MG63 (cell line): Measurements from ENCODE around the gene SLC25A15. TPM values are rescaled to one million over a fixed set of nuclear protein-coding genes. Genes with fewer than 3 reads are reported as not detected.
"Not testable (repeated sequence)": the region's sequence is repeated elsewhere in the genome, so short reads cannot be mapped to it uniquely, and the experiment has no call there.

Source experiments
- DNase-seq: peaks from one replicate; pipeline ENCODE4 v3.0.0-alpha.2; 2020
- H3K27me3 ChIP-seq: fragments of 250-450 bp; sonication (Bioruptor Pico); 2 replicates; pipeline ENCODE4 v1.5.1; 2020; ENCODE audit warnings: mild to moderate bottlenecking, moderate library complexity
- H3K36me3 ChIP-seq: fragments of 250-450 bp; sonication (Bioruptor Pico); 2 replicates; pipeline ENCODE4 v1.5.1; 2020; ENCODE audit warnings: mild to moderate bottlenecking, moderate library complexity
- H3K4me3 ChIP-seq: fragments of 250-450 bp; sonication (Bioruptor Pico); 2 replicates; pipeline ENCODE4 v1.5.1; 2020; ENCODE audit warnings: mild to moderate bottlenecking, moderate library complexity
- H3K9me3 ChIP-seq: fragments of 250-450 bp; sonication (Bioruptor Pico); 2 replicates; pipeline ENCODE4 v1.5.1; 2020; ENCODE audit warnings: mild to moderate bottlenecking, moderate library complexity
- total RNA-seq: library from RNA; depleted of rRNA; stranded (reverse); fragments of >200 nt; shearing (Covaris generic); gene quantifications from 2 replicates; pipeline ENCODE4 v1.2.3, GENCODE V29; 2014; ENCODE audit warnings: low replicate concordance

The SLC25A15 gene
- total RNA-seq, 1 experiment from 2014 or later = 38.1 TPM

DNA sequence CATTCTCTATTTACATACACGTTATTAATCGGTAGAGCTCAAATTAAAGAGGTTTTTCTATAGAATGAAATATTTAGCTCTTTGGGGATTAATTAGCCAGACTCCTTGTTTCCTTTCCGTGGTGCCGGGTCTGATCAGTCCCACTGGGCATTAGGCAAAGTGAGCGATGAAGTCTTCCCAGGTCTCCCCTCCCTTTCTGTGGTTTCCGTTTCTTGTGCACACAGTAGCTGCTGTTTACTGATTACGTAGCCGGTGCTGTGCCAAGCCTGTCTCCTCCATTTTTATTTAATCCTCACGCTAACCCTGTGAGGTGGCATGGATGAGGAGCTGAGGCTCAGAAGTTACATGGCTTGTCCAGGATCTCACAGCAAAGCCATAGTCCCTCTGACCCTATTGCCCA lies 9.0 kb downstream of the SLC25A15 start:
- Histone ChIP-seq H3K4me3 (no peak overlapping the region), H3K9me3 (no peaks in the 10 kb centered on the region), H3K27me3 (no peaks in the 10 kb centered on the region), H3K36me3 (peaks cover 37% of the 10 kb centered on the region)
- DNase-seq = no peak

DNA sequence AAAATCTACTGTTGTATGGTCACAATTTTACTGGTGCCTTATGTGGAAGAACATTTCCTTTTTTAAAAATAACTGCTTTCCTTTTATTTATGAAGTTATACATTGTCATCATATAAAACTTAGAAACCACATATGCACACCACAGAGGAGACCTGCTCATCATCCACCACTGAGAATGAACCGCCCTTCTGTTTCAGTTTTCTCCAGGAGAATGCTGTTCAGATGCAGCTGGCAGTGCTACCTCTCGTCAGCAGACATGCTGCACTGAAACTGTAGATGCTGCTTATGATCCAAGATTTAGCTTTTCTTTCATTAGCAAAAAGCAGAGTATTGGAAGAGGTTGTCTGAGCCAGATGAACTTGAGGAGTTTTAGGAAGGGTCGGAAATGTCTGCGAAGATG lies 10.1 kb downstream of the SLC25A15 start:
- no peaks in the 10 kb centered on the region for H3K9me3 ChIP-seq
- DNase-seq = no peak

DNA sequence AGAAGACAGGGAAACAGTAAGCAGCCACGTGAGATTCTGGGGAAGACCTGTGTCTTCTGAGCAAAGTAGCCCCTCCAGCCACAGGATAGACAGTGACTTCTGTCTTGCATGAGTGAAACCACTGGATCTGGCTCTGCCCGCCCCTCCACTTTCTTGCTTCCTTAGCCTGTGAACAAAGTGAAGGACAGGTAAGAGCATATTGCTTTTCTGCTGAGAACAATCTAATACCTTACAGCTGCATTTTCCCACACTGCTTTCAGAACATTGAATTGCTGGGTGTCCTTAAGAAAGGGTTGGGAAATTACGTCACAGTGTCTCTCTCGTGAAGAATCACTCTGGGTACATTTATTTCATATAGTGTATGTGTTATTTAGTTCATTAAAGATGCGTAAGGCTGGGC lies 11.1 kb downstream of the SLC25A15 start:
- H3K27me3 ChIP-seq = no peaks in the 10 kb centered on the region
- no peak overlapping the region for H3K4me3 ChIP-seq
- no peak for DNase-seq
- H3K36me3 ChIP-seq = peaks cover 44% of the 10 kb centered on the region
- H3K9me3 ChIP-seq = no peaks in the 10 kb centered on the region

More for the DNA sequence above, 10.1 kb downstream of the SLC25A15 start:
- H3K36me3 ChIP-seq = peaks cover 39% of the 10 kb centered on the region
- no peak overlapping the region for H3K4me3 ChIP-seq
- H3K27me3 ChIP-seq = no peaks in the 10 kb centered on the region

DNA sequence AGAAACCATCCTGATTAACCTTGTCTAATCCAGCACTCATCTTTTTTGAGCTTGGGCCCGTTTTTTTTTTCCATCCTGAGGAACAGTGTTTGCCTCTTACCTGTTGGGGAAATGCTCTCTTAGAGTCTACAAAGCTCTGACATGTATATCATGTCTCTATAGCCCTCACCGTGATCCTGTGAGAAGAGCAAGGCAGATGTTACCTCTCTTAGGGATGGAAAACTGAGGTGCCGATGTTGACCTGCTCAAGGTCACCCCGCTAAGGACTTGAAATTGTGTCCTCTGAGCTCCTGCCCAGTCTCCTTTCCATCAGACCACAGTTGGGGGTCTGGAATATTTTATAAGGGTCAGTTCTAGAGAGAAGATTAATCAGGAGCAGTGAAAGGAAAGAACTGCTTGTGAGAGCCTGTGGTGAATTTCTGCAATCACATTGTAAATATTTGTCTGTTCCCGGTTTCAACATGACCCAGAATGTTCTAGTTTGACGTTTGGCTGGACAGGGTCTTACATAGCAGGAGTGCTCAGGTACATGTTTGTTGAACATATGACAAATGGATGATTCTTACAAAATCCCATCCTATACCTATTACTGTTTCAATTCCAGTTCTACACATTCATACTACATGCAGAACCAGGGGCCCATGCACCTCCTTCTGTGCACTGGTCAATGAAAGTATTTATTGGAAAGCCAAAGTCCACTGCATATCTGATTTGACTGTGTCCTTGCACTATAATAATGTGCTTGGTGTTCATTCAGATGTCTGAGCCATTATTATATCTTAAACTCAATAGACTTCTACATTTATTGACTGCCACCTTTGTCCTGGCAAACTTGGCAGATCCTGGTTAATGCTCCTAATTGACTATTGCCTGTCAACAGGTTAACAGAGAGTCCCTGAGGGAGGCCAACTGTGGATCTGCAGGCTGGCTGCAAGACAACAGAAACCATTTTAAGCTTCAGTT lies 12.1 kb downstream of the SLC25A15 start:
- Histone ChIP-seq H3K27me3 (no peaks in the 10 kb centered on the region), H3K9me3 (no peaks in the 10 kb centered on the region), H3K36me3 (peaks cover 49% of the 10 kb centered on the region), H3K4me3 (no peak overlapping the region)
- no peak for DNase-seq

DNA sequence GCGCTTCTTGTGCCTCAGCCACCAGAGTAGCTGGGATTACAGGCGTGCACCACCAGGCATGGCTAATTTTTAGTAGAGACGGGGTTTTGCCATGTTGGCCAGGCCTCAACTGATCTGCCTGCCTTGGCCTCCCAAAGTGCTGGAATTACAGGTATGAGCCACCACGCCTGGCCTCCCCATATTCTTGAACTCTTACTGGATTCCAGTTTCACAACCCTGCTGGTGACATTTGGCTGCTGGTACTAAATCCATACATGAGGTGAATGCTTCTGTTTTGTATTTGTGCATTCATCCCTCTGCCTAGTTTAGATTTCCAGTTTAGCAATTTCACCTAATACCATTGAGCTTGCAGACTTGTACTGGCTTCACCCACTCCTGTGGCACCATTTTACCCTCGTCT lies 13.9 kb downstream of the SLC25A15 start:
- Histone ChIP-seq H3K9me3 (no peaks in the 10 kb centered on the region), H3K36me3 (peaks cover 53% of the 10 kb centered on the region), H3K4me3 (no peak overlapping the region), H3K27me3 (no peaks in the 10 kb centered on the region)
- DNase-seq = no peak

DNA sequence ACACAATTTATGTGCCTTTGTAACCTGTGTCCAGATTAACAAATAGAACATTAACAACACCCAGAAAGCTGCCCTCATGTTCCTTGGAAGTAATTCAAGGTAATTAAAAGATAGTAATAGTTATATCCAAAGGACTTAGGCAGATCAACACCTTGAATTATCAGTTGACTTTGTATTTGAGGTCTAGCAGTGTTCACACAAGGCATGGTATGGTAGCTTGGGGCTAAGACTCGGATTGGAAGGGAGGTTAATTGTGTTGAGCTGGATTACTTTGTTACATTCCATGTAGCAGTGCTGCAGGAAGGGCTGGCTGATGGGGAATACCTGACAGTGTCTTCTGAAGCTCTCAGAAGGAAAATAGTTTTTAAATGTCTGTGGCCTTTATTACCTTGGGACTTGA lies 16.8 kb downstream of the SLC25A15 start:
- Histone ChIP-seq H3K4me3 (no peak overlapping the region), H3K9me3 (no peaks in the 10 kb centered on the region), H3K27me3 (no peaks in the 10 kb centered on the region), H3K36me3 (peaks cover 52% of the 10 kb centered on the region)
- no peak for DNase-seq

DNA sequence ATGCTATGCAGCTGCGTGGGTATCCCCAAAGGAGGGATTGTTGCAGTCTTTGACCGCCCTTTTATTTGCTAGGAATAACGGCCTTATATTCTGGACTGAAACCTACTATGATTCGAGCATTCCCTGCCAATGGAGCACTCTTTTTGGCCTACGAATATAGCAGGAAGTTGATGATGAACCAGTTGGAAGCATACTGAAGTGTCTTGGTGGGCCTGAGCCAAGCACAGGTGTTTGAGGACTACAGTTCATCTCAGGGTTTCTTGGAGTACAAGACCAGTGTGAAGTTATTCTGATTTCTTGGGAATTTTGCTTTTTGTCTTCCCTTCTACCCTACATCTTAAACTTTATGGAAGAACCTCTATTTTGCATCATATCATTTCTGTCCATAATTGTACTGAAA lies 20.1 kb downstream of the SLC25A15 start:
- no peak overlapping the region for H3K4me3 ChIP-seq
- H3K9me3 ChIP-seq = peaks cover 4% of the 10 kb centered on the region; the same call in 1 of the 2 replicates
- peaks cover 46% of the 10 kb centered on the region for H3K36me3 ChIP-seq
- no peak for DNase-seq
- no peaks in the 10 kb centered on the region for H3K27me3 ChIP-seq

DNA sequence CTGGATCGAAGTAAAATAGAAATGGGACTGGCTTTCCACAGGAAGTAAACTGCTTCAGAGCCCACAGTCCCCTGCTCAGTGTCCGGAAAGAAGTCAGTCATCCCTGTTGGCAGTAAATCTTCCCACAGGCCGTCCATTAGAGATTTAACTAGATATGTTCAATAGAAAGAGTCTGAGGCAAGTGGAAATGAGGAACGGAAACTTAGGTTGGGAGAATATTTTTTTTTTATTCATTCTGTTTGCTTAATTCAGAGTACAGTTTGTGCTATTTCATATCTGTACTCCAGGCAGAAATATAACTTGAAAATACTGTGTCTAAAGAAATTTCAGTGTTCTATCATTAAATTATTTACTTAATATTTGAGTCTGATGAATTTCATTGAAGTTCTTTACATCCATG lies 22.7 kb downstream of the SLC25A15 start:
- Histone ChIP-seq H3K4me3 (no peak overlapping the region), H3K27me3 (no peaks in the 10 kb centered on the region), H3K36me3 (peaks cover 27% of the 10 kb centered on the region), H3K9me3 (peaks cover 11% of the 10 kb centered on the region; the same call in 1 of the 2 replicates)
- no peak for DNase-seq

DNA sequence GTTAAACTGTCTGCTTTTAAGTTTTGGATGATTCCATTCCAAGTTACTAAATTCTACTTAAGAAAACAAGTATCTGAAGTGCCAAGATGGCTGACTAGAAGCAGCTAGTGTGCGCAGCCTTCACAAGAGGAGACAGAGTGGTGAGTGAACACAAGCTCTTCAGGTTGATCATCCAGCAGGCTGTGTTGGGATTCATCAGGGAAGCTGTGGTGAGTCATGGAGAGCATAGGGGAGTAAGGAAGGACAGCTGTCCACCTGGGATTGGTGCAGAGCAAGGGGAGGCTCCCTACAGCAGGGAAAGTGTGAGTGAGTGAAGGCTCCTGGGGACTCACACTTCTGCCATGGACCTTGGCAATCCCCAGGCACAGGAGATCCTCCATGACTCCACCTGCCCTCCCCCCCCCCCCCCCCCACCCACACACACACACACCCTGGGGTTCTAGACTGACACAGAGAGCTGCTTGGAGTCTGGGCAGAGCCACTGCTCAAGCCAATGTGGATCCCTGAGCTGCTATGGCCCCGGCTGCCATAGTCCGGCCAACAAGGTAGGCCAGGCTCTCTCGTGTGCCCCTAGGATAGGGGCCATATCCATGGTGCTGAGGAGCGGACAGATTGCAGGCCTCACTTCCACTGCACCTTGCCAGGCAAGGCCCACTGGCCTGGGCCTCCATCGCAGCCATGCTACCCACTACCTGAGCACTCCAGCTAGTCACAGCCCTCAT lies 23.5 kb downstream of the SLC25A15 start:
- Histone ChIP-seq H3K4me3 (no peak overlapping the region), H3K9me3 (peaks cover 12% of the 10 kb centered on the region; the same call in 1 of the 2 replicates)
- DNase-seq = no peak

DNA sequence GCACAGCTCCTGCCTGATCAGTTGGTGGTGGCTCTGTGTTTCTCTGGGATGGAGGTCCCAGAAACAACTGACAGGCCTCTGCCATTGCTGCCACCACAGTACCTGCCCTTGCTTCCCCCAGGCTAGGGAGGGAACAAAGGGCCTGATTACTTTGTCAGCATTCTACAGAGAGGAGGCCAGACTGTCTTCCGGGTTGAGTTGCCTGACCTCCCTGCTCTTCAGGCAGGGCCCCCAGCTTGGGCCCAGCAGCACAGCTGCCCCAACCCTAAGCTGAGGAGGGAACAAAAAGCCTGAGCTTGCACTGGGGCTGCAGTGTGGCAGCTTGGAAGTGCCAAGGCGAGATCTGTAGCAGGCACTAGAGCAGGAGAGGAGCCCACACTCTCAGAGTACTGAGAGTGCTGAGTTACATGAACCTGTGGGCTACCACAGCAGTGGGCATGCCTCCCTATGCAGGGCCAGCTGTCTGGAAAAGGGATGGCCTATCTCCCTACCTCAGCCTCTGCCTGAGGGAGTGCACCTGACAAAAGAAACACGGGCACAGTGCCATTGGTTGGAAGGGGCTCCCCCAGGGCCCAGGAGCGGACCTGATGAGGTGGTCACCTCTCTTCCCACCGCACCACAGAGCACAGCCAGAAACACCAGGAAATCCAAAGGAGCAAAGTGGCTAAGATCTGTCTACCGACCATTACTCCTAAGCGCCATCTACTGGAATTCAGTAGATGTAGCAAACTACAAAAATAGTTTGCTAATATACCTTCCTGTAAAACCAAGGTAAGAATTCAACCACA lies 24.4 kb downstream of the SLC25A15 start:
- no peak for DNase-seq
- Histone ChIP-seq H3K27me3 (no peaks in the 10 kb centered on the region), H3K4me3 (no peak overlapping the region), H3K36me3 (peaks cover 24% of the 10 kb centered on the region), H3K9me3 (peaks cover 12% of the 10 kb centered on the region)

More for the DNA sequence above, 23.5 kb downstream of the SLC25A15 start:
- H3K36me3 ChIP-seq = peaks cover 24% of the 10 kb centered on the region
- H3K27me3 ChIP-seq = no peaks in the 10 kb centered on the region

DNA sequence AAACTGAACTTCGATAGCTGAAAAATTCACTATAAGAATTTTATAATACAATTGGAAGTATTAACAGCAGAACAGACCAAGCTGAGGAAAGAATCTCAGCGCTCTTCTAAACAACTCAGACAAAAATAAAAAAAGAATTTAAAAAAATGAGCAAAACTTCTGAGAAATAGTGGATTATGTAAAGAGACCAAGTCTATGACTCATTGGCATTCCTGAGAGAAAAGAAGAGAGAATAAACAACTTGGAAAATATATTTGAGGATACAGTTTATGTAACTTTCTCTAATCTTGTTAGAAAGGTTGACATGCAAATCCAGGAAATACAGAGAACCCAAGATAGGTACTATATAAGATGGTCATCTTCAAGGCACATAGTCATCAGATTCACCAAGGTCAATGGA lies 25.4 kb downstream of the SLC25A15 start:
- H3K27me3 ChIP-seq = no peaks in the 10 kb centered on the region
- DNase-seq = no peak
- no peak overlapping the region for H3K4me3 ChIP-seq
- H3K36me3 ChIP-seq = peaks cover 19% of the 10 kb centered on the region
- H3K9me3 ChIP-seq = peaks cover 12% of the 10 kb centered on the region

DNA sequence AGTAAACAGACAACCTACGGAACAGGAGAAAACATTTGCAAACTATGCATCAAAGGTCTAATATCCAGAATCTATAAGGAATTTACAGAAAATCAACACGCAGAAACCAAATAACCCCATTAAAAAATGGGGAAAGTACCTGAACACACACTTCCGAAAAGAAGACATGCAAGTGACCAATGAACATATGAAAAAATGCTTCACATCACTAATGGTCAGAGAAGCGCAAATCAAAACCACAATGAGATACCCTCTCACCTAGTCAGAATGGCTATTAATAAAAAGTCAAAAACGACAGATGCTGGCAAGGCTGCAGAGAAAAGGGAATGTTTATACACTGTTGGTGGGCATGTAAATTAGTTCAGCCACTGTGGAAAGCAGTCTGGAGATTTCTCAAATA lies 29.5 kb downstream of the SLC25A15 start:
- Histone ChIP-seq H3K9me3 (peaks cover 12% of the 10 kb centered on the region), H3K27me3 (no peaks in the 10 kb centered on the region), H3K36me3 (peaks cover 6% of the 10 kb centered on the region; the same call in 1 of the 2 replicates), H3K4me3 (no peak overlapping the region)
- DNase-seq = no peak

DNA sequence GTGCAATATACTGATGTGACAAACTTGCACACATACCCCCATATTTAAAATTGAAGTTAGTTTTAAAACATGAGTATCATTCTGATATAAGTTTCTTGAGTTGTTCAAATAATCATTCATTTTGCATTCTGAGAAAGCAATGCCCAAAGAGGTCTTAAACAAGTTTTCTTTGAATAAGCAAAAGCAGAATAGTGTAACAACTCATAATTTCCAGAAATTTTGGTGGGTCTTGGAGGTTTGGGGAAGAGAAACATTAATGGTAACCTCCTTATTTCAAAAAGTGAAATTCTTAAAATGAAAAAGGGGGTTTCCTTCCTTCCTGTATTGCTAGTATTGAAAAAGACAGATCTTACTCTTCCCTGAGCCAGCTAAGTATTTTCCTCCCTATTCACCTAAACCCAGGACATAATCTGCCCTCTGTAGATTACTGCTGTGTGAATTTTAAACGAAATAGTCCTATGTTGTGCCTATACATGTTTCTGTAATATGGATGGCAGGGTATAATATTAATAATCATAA lies 30.4 kb downstream of the SLC25A15 start:
- Histone ChIP-seq H3K36me3 (no peaks in the 10 kb centered on the region), H3K9me3 (peaks cover 4% of the 10 kb centered on the region), H3K4me3 (no peak overlapping the region), H3K27me3 (no peaks in the 10 kb centered on the region)
- no peak for DNase-seq

DNA sequence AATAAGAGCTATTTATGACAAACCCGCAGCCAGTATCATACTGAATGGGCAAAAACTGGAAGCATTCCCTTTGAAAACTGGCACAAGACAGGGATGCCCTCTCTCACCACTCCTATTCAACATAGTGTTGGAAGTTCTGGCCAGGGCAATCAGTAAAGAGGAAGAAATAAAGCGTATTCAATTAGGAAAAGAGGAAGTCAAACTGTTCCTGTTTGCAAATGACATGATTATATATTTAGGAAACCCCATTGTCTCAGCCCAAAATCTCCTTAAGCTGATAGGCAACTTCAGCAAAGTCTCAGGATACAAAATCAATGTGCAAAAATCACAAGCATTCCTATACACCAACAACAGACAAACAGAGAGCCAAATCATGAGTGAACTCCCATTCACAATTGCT lies 50.3 kb downstream of the SLC25A15 start:
- H3K27me3 ChIP-seq, DNase-seq, H3K36me3 ChIP-seq, H3K9me3 ChIP-seq, H3K4me3 ChIP-seq: not testable (repeated sequence)

DNA sequence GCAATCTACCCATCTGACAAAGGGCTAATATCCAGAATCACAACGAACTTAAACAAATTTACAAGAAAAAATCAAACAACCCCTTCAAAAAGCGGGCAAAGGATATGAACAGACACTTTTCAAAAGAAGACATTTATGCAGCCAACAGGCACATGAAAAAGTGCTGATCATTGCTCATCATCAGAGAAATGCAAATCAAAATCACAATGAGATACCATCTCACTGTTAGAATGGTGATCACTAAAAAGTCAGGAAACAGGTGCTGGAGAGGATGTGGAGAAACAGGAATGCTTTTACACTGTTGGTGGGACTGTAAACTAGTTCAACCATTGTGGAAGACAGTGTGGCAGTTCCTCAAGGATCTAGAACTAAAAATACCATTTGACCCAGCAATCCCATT lies 51.5 kb downstream of the SLC25A15 start:
- not testable (repeated sequence) for H3K27me3 ChIP-seq, H3K36me3 ChIP-seq, DNase-seq, H3K9me3 ChIP-seq, H3K4me3 ChIP-seq
